Eye (tissue), 1 donor: ENCODE measurements around the gene LUC7L3.
A peak's percentile ranks its signal among the peaks of the same experiment; 100 is the strongest.
"Not testable (repeated sequence)": the region's sequence is repeated elsewhere in the genome, so short reads cannot be mapped to it uniquely, and the experiment has no call there.

Source experiments
- DNase-seq: peaks from one replicate; pipeline ENCODE4 v3.0.0-alpha.2; 2015

The LUC7L3 gene

DNA sequence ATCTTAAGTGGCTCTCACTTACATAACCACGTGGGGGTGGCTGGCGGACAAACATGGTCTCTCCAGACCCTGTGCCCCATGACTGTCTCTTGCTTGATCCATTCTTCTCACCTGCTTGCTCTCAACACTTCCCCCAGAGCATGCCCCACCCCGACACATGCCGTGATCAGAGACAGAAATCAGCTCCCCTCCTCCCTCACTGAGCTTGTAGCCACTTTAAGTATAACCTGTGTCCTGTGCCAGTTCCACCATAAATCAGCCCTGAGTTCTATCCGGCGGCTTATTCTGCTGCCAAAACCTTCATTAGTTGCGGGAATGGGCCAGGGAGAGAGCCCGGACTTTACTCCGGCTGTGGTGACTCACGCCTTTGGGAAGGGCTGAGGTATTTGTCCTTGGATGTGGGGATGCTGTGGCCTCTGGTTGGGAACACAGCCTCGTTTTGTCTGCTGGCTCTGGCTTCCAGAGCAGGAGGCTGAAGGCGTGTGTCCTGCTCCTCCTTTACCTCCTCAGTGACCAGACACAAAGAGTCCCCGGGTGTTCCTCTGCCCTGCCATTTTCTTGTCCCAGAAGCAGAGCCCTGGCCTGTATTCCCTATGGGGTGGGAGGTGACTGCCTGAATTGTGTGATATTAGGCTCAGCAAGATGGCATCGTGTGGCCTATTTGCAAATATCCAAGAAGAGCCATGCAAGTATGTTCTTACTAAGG is 32.8 kb upstream of the LUC7L3 start:
- no peak for DNase-seq

DNA sequence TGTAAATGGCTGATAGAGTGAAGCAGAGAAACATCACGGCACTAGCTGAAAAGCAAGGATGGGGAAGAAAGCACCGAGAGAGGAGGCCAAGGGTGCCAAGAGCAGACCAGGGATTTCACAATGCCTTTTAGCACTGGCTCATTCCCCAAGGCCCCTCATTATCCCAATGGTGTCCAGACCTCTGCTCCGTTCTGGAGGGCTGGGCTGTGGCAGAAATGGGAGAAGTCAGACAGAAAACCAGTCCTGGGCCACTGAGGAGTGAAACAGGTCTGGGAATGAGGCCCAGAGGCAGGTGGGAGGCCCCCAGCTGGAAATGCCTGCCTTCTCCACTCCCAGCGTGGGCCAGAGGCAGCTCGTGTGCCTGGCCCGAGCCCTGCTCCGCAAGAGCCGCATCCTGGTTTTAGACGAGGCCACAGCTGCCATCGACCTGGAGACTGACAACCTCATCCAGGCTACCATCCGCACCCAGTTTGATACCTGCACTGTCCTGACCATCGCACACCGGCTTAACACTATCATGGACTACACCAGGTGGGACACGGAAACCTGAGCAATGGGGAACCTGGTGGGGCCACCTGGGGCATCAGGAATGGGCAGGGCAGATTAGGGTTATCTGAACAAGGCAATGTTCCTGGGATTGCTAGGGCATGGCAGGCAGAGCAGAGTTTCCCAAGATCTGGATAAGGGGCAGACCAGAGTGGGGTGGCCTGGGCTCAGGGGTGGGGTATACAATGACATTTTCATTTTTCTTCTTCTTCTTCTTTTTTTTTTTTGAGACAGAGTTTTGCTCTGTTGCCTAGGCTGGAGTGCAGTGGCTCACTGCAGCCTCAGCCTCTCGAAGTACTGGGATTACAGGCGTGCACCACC is 32.0 kb upstream of the LUC7L3 start:
- DNase-seq: peak; percentile 10

DNA sequence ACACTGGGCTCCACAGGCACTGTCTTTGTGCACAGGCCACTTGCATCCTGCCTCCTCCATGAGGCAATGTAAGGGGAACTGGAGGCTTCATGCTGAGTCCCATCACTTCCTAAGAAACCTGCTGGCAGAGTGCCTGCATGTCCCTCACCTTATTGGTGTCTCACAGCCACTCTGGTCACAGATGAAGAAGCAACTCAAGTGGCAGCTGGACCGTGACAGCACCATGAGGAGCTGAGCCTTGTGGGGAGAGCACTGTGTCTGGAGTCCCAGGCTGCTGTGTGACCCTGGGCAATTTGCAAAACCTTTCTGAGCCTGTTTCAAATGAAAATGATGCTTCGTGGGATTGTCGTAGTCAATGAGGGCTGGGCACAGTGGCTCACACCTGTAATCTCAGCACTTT is 31.2 kb upstream of the LUC7L3 start:
- no peak for DNase-seq

DNA sequence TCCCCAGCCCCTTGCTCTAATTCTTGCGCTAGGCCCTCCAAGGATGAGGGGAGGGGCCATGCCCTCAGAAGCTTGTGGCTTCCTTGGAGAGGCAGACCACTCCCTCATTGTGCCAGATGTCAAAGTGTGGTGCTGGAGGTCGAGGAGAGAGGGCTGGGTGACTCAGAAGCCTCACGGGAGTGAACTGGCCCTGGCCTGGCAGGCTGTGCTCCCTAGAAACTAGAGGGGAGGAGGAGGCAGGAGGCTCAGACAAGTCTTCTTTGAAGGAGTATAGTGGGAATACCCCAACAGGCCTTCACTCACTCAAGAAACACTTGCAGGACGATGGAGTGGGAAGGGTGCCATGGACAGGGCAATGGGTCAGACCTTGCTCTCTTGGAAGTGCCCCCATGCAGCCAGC is 30.2 kb upstream of the LUC7L3 start:
- DNase-seq: peak; percentile 58

DNA sequence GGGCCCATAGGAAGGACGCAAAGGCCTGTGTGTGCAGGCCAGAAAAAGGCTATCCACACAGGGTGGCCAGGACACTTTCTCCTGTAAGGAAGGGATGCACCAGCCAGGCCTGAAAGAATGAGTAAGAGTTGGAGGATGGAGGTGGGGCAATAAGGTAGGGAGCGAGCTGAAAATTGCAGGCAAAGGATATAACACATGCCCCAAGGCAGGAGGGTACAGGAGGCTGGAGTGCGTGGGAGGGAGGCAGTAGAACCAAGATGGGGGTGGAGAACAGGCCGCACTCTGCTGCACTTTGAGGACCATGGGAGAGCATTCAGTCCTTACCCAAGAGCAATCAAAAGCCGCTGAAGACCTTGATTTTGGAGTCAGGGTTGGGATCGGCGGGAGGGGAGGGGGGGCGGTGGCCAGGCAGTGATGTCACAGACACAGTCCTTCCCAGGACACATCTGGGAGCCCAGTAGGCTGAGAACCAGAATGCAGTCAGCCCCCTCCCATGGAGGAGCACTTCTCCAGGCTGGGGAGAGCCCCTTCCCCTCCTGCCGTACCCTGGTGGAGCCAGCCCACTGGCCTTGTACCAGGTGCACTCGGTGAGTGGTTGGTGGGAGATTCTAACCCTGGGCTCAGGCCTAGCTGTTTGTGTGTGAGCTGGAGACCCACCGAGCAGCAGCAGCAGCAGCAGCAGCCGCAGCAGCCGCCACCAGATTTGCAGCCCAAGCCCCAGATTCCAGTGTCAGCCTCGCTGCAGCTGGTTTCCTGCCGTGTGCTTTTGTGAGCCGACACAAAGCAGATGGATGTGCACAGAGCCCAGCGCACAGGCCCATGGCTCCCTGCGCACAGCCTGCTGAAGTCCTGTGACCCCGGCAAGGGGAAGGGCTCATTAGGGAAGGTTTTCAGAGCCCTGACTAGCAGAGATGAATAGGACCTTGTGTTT is 29.2 kb upstream of the LUC7L3 start:
- peak; percentile 91 for DNase-seq

DNA sequence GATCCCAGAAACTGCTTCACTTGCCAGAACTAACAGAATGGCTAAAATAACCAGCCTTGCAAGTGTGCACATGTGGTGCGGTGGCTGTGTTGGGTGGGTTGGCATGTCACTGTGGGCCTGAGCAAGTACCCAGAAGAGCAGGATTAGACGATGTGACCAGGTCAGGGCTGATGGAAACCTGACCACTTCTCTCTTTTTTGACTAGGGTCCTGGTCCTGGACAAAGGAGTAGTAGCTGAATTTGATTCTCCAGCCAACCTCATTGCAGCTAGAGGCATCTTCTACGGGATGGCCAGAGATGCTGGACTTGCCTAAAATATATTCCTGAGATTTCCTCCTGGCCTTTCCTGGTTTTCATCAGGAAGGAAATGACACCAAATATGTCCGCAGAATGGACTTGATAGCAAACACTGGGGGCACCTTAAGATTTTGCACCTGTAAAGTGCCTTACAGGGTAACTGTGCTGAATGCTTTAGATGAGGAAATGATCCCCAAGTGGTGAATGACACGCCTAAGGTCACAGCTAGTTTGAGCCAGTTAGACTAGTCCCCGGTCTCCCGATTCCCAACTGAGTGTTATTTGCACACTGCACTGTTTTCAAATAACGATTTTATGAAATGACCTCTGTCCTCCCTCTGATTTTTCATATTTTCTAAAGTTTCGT is 28.4 kb upstream of the LUC7L3 start:
- peak; percentile 11 for DNase-seq

DNA sequence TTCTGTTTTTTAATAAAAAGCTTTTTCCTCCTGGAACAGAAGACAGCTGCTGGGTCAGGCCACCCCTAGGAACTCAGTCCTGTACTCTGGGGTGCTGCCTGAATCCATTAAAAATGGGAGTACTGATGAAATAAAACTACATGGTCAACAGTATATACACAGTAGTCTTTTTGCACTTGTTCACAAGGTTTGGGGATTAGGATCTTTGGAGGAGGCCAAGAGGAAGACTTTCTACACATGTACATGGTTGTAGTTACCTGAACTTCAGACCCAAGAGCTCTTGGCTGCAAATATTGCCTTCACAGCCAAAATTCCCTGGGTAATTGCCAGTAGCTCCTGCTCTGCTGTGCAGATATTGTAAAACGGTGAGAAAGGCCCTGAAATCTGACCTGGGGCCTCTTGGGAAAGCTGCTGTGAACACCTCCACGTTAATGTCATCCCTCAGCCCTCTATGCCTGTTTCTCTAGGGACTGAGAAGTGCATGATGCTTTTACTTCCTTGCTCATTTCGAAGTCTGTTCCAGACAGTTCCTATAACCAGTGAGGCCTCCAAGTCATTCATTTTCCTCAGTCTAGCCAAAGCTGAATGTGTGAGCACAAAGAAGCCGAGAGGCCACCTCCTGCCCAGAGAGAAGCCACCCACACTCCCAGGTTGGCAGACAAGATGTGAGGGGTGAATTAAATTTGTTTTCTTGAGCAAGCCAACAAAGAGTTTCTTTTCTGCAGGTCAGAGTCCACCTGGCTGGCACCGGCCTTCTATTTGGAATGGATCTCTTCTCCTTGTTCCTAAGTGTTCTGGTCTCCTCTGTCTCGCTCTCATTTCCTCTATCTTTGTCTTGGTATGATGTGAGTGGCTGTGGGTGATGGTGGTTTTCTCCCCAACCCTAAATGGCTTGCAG is 27.6 kb upstream of the LUC7L3 start:
- DNase-seq: peak; percentile 22

DNA sequence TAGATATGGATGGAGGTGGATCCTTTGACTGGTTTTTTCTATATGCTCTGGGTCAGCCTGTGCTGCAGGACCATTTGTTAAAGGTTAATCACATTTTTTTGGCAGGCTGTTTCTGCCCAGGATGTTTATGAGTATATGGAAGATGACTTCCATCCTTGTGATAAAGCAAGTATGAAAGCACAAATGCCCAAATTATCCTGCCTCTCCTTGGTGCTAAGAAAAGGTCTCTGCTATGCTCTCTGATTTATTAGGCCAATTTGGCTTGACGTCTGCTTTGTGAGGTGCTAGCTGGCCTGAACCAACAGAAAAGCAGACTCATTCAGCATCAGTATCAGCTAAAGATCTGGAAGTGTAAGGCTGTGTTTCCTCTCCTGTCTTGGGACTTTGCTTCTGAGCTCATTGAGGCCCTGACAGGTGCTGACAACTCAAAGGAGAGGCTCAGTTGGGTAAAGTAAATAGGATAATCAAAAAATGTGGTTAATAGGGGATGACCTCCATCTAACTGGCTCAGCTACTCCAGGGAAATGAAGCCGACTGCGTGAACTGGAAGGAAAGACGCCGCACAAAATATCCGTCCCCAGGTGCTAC is 26.9 kb upstream of the LUC7L3 start:
- no peak for DNase-seq

DNA sequence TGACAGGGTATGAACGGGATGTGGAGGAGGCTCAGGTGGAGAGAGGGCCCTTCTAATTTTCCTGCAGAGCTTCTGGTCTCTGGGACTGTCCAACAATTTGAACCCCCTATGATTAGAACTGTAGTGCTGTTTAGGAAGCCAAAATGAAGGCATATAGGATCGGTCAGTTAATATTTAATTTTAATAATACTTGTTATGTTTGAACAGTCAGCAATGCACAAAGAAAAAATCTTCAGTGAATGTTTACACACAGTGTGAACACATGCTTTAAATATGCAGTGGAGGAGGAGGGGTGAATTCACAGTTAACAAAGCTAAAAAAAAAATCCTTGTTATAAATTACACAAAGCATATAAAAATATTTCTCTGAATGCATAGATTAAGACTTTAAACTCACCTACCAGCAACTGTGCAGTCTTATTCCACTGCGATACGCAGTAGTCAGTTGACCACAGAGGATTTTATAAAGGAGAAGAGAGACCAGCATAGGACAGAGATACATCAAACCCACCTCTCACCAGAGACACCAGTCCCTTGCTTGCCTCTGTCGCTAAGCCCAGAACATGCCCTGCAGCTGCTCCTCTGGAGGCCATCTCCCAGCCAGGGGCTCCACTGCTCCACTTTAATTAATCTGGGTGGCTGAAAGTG is 26.2 kb upstream of the LUC7L3 start:
- DNase-seq: no peak

DNA sequence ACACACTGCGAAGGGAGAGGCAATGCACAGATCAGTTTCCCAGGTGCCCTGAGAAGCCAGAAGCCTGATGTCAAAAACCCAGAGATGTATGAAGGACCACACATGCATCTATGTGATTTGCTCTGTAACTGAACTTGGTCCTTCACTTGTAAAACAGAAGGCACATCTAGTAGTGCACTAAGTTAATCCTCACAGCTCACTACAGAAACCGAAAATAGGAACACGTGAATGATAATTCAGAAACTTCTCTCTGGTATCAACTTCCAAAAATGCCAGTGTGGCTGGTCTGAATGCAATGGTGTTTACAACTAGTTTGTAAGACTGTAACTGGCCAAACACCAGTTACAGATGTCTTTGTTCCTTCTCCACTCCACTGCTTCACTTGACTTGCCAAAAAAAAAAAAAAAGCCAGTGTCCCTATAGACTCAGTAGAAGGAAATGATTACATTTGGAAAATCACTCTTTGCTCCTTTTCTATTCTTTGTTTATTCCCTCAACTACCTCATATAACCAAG is 23.0 kb upstream of the LUC7L3 start:
- DNase-seq: no peak

DNA sequence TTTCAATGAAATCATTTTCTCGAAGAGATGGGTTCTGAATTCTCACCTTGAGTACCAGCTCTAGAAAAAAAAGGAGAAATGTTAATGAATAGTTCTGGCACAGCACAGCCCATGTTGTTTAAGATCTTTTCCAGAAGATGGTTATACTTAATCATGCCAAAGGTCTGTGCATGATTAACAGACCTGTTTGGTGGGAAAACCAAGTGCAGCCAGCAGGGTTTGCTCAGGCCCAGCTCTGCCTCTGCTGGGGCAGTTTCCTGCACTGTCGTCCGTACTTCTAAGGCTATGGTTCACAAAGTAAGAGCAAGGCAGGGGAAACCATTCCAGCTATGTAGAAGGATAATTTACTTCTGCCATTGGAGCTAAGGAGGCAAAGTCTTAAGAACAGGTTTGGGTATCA is 22.3 kb upstream of the LUC7L3 start:
- DNase-seq: no peak

DNA sequence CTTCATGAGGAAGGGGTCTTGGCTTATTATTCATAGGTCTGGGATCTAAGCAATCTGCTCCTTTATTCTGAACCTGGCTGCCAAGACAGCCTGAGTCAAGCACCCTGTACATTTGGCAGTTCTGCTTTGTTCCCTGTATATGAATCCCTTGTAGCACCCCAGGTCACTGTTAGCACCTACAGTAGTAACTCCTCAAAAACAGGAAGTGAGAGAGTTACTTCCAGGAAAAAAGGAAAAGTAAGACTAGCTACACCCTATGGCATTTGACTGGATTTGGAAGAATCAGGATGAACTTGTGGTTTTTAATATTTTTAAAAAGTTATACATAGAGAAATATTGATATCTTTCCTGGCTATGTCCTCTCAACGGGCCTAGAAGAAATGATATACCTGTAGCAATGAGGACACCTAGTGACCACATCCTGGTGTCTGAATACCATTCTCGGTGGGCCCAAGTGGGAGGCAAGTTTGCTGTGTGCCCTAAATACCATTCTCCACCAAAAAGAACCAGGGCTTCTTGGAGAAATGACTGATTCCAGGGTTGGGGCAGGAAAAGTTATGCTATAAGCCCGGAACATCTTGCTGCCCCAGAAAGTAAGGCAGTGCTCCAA is 21.6 kb upstream of the LUC7L3 start:
- no peak for DNase-seq

DNA sequence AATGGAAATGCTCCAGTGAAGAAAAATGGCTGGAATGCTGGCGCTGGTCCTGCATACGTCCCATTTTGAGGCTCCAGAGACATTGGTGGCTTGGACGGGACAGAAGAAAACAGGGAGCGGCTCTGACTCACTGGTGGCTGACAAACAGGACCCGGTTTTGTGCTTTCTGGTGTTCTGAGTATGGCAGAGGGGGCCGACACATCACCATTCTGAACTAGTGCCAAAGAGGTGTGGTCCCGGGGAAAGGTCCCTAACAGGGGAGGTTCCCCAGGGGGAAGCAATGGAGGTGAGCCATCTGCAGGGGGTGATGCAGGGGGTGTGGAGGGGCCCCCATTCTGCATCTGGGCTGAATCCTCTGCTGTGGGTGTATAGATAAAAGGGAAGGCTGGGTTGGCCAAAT is 20.0 kb upstream of the LUC7L3 start:
- DNase-seq: no peak

DNA sequence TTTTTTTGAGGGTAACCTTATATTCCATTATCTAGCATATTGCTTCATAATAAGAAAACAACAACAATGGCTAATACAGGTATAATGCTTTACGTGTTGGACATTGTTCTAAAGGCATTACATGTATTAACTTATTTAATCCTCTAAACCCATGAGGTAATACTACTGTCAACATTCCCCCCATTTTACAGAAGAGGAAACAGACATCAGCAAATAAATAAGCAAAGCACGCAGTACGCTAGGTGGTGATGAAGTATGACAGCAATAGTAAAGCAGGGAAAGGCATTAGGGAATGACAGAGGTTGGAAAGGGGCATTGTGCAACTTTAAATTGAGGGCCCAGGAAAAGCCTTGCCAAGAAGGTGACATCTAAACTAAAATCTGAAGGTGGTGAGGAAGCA is 16.2 kb upstream of the LUC7L3 start:
- no peak for DNase-seq

DNA sequence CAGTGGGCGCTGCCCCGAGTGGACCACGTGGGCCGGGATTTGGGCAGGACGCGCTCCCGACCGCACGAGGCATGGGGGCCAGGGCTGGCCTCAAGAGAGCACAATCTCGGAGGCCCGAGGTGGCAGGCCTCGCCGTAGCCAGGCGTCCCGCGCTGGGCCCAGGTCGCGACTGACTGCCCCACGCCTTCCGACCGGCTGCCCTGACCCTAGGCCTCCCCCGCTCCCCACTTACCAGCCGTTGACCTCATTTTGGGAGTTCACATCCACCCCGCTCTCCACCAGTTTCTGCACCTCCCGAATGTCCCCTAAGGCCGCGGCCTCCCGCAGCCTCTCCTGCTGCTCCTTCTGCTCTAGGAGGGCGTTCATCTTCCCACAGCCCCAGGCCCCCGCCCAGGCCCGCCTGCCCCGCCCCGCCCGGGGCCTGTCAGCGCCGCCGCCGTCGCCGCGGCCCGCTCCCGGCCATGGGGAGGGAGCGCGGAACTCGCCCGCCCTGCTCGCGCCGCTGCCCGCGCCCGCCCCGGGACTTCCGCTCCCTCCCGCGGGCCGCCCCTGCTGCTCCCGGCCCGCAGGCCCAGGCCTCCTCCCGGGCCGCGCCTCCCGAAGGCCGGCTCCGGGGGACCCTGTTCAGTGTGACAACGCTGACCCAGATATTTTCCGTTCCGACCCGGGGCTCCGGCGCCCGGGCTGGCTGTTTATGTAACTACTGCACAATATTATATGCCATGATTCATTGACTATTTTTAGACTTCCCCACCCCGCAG is 11.9 kb upstream of the LUC7L3 start, which contains the start of gene ANKRD40:
Gene ANKRD40 (minus strand): TSS at position 626 of the 761 bp plus-strand sequence. CDS start 260 bp downstream, at position 366.
- peak; percentile 96 for DNase-seq

DNA sequence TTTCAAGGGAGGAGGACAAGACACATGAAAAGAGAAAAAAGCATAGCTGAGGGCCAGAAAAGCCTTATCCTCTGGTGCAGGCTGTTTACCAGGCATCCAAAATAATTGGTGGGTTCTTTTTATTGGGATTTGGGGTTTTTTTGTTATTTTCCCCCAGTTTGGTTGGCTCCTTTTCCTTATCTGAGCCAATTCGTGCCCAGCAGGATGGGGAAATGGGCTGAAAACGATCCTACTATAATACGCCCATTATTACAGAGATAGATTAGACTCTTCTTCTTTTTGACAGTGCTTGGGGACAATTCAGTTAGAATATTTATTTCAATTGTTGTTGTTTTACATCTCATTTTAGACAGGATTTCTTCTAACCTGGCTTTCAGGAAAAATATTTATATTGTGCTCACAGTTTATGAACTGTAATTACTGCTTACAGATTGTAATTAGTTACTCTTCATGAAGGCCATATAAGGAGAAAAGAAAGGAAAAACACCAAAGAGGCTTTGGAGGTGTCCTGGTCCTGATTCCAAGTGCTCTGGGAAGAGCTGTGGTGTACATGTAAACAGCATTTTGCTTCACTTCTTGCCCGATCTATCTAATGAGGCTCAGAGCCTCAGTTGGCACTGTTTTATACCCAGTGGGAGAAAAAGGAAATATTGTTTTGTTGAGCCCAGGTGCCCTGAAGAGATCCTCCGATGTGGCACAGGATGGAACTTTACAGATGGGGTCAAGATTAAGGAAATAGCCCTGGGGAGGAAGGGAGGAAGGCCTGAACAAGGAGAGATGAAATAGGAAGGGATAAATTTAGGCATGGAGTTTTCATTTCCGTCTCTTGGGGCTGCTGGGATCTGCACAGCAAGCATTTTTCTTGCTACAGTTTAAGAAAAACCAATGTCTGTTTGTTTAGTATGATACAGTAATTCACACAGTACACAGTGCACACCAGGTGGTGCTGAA is 11.1 kb upstream of the LUC7L3 start:
- DNase-seq: no peak

DNA sequence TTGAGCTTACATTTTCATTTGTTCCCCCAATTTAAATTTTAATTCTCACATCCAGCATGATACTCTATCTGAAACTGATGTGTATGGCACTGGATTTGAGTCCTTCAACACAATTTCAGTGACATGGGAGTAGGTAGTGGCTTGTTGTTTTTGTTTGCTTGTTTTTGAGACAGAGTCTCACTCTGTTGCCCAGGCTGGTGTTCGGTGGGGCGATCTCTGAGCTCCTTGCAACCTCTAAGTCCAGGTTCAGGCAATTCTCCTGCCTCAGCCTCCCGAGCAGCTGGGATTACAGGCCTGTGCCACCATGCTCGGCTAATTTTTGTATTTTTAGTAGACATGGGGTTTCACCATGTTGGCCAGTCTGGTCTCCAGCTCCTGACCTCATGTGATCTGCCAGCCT is 10.3 kb upstream of the LUC7L3 start:
- not testable (repeated sequence) for DNase-seq

DNA sequence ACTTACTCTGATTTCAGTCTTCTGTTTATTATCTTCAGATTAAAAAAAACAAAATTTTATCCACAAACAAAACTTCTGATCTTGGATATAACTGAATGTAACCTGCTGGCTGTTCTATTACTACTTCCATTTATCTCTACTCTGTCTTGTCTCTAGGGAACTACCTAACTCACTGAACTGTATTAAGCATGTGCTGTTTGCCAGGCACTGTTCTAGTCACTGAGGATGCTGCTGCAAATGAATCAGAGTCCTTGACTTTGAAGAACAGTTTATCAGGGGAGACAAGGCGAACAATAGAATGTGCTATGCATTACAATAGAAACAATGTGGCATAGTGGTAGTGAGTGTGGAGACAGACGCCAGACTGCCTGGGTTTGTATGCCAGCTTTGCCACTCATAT is 9.4 kb upstream of the LUC7L3 start:
- no peak for DNase-seq
